Neutrophil (primary cell): Measurements from ENCODE around the gene WDR81.

Experiments
- H3K27ac ChIP-seq: fragments of 200-600 bp; sonication (generic); 2 replicates; pipeline ENCODE4 v1.5.1; 2016; ENCODE audit warnings: mild to moderate bottlenecking, moderate library complexity
- H3K27me3 ChIP-seq: fragments of 200-600 bp; sonication (generic); 2 replicates; pipeline ENCODE4 v1.6.0; 2016; ENCODE audit warnings: mild to moderate bottlenecking
- H3K36me3 ChIP-seq: fragments of 200-600 bp; sonication (generic); 2 replicates; pipeline ENCODE4 v1.5.1; 2017
- H3K4me1 ChIP-seq, 2 experiments: fragments of 200-600 bp in 1 of 2; sonication (generic) in 1 of 2; 1 replicate in 1 of 2; 2 replicates in 1 of 2; pipeline versions ENCODE4 v1.5.1 to v1.6.1; 2013 to 2016; ENCODE audit warnings: low read depth in 1 of 2, low read length in 1 of 2, mild to moderate bottlenecking in 1 of 2, moderate library complexity in 1 of 2; ENCODE audit not compliant: control insufficient read depth in 1 of 2, insufficient read depth in 1 of 2
- H3K4me3 ChIP-seq, 2 experiments: fragments of 200-600 bp in 1 of 2; sonication (generic) in 1 of 2; 1 replicate in 1 of 2; 2 replicates in 1 of 2; pipeline ENCODE4 v1.5.1; 2013 to 2016; ENCODE audit warnings: low read depth in 1 of 2, low read length in 1 of 2, mild to moderate bottlenecking in 1 of 2, moderate library complexity in 1 of 2
- H3K9me3 ChIP-seq: fragments of 200-600 bp; sonication (generic); 2 replicates; pipeline ENCODE4 v1.5.1; 2016
- TF ChIP-seq, protein P1 (sequence below): fragments of 200-600 bp; sonication (generic); IDR thresholded peaks from 2 replicates; pipeline ENCODE4 v1.5.1; 2016; ENCODE audit warnings: antibody characterized with exemption

WDR81 gene

DNA sequence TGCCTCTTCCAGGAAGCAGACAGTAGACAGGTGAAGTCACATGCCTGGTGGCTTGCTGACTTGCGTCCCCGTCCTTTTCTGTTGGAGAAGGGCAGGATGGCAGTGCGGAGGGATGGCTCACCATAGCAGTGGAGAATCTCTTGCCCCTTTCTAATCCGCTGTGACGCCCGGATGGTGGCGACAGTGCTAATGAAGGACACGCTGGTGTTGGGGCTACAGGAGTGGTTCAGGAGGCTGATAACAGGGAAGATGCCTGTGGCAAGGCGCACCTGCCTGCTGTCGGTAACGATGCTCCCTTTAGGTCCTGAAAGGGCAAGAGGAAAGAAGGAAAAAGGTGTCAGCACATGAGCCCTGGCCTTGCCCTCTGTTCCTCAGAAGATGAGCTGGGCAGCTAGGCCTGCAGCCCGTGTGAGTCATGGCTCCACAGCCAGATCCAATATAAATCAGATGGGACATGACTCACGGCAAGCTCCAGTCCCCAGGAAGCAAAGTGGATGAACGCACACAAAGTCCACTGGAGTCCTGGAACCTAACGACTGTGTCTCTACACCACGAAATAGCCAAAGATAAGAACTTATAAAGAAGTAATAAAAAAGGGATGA lies 62.9 kb downstream of the WDR81 start:
- no peak overlapping the region for H3K27ac ChIP-seq

More for the DNA sequence above, 62.9 kb downstream of the WDR81 start:
- no peaks in the 10 kb centered on the region for H3K9me3 ChIP-seq
- peaks cover 15 to 18% of the 10 kb centered on the region in 2 experiments for H3K4me1 ChIP-seq
- no peaks in the 10 kb centered on the region for H3K27me3 ChIP-seq
- peaks cover 4% of the 10 kb centered on the region for H3K36me3 ChIP-seq
- TF ChIP-seq, protein P1, sequence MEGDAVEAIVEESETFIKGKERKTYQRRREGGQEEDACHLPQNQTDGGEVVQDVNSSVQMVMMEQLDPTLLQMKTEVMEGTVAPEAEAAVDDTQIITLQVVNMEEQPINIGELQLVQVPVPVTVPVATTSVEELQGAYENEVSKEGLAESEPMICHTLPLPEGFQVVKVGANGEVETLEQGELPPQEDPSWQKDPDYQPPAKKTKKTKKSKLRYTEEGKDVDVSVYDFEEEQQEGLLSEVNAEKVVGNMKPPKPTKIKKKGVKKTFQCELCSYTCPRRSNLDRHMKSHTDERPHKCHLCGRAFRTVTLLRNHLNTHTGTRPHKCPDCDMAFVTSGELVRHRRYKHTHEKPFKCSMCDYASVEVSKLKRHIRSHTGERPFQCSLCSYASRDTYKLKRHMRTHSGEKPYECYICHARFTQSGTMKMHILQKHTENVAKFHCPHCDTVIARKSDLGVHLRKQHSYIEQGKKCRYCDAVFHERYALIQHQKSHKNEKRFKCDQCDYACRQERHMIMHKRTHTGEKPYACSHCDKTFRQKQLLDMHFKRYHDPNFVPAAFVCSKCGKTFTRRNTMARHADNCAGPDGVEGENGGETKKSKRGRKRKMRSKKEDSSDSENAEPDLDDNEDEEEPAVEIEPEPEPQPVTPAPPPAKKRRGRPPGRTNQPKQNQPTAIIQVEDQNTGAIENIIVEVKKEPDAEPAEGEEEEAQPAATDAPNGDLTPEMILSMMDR: no peak
- H3K4me3 ChIP-seq: no peak overlapping the region
